HEK293 (cell line): ENCODE results near the gene NUP210.

Experiments used
- TRIM28 ChIP-seq: IDR thresholded peaks from 2 replicates; pipeline ENCODE4 v1.6.1; 2011; ENCODE audit warnings: low read length, control low read depth, borderline replicate concordance
- TSHZ1 ChIP-seq: fragments of 450-650 bp; formaldehyde crosslinking; IDR thresholded peaks from 2 replicates; pipeline ENCODE4 v1.5.1; 2016; ENCODE audit warnings: missing biosample characterization, missing genetic modification characterization, borderline replicate concordance
- ZNF121 ChIP-seq: fragments of 450-650 bp; formaldehyde crosslinking; IDR thresholded peaks from 2 replicates; pipeline ENCODE4 v1.5.1; 2016; ENCODE audit warnings: missing biosample characterization, missing genetic modification characterization
- ZNF146 ChIP-seq: fragments of 450-650 bp; formaldehyde crosslinking; IDR thresholded peaks from 2 replicates; pipeline ENCODE4 v1.5.1; 2016; ENCODE audit warnings: missing biosample characterization, missing genetic modification characterization
- ZNF16 ChIP-seq: fragments of 450-650 bp; formaldehyde crosslinking; IDR thresholded peaks from 2 replicates; pipeline ENCODE4 v1.5.1; 2016; ENCODE audit warnings: low read depth, missing biosample characterization, missing genetic modification characterization
- ZNF214 ChIP-seq: fragments of 450-650 bp; formaldehyde crosslinking; IDR thresholded peaks from 2 replicates; pipeline ENCODE4 v1.5.1; 2017; ENCODE audit warnings: missing biosample characterization, mild to moderate bottlenecking, missing genetic modification characterization, borderline replicate concordance
- ZNF24 ChIP-seq: fragments of 450-650 bp; formaldehyde crosslinking; IDR thresholded peaks from 2 replicates; pipeline ENCODE4 v1.5.1; 2016; ENCODE audit warnings: missing biosample characterization, missing genetic modification characterization
- ZNF335 ChIP-seq: fragments of 450-650 bp; formaldehyde crosslinking; conservative IDR thresholded peaks from 2 replicates; pipeline ENCODE4 v1.5.1; 2016; ENCODE audit warnings: missing biosample characterization, missing genetic modification characterization
- ZNF600 ChIP-seq: fragments of 450-650 bp; formaldehyde crosslinking; IDR thresholded peaks from 2 replicates; pipeline ENCODE4 v1.5.1; 2016; ENCODE audit warnings: missing biosample characterization, missing genetic modification characterization
- ZNF629 ChIP-seq: fragments of 450-650 bp; formaldehyde crosslinking; IDR thresholded peaks from 2 replicates; pipeline ENCODE4 v1.5.1; 2017; ENCODE audit warnings: missing biosample characterization, missing genetic modification characterization
- ZNF792 ChIP-seq: fragments of 450-650 bp; formaldehyde crosslinking; IDR thresholded peaks from 2 replicates; pipeline ENCODE4 v1.5.1; 2016; ENCODE audit warnings: missing biosample characterization, missing genetic modification characterization
- TF ChIP-seq, protein P1 (sequence below): fragments of 450-650 bp; formaldehyde crosslinking; IDR thresholded peaks from 2 replicates; pipeline ENCODE4 v1.5.1; 2016; ENCODE audit warnings: missing biosample characterization, missing genetic modification characterization
- TF ChIP-seq, protein P2 (sequence below): fragments of 450-650 bp; formaldehyde crosslinking; IDR thresholded peaks from 2 replicates; pipeline ENCODE4 v1.5.1; 2016; ENCODE audit warnings: missing biosample characterization, missing genetic modification characterization
- TF ChIP-seq, protein P3 (sequence below): fragments of 450-650 bp; formaldehyde crosslinking; IDR thresholded peaks from 2 replicates; pipeline ENCODE4 v1.5.1; 2016; ENCODE audit warnings: missing biosample characterization, missing genetic modification characterization

DNA sequence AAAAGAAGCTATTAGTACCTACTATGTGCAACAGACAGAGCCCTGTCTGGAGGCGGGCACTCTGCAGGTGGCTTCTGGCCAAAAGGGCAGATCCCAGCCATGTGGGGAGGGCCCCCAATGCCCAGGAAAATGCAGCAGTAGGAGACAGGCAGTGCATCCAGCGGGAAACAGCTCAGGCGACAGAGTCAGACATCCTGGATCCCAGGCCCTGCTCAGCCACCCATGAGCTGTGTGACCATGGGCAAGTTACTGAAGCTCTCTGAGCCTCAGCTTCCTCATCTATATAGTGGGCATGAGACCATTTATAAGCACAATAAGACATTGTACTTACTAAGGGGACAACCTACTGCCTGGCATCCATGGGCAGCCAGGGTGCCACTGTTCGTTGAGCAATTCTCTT lies 25.8 kb downstream of the NUP210 start:
- TF ChIP-seq ZNF121 (tag by site-specific recombination) (no peak), ZNF335 (tag by site-specific recombination) (no peak), ZNF214 (tag by site-specific recombination) (no peak), ZNF24 (tag by site-specific recombination) (no peak), TRIM28 (no peak), ZNF600 (tag by site-specific recombination) (no peak), ZNF146 (no peak), TSHZ1 (tag by site-specific recombination) (no peak), ZNF629 (tag by site-specific recombination) (no peak), ZNF16 (no peak), ZNF792 (tag by site-specific recombination) (no peak)
- TF ChIP-seq, protein P1, sequence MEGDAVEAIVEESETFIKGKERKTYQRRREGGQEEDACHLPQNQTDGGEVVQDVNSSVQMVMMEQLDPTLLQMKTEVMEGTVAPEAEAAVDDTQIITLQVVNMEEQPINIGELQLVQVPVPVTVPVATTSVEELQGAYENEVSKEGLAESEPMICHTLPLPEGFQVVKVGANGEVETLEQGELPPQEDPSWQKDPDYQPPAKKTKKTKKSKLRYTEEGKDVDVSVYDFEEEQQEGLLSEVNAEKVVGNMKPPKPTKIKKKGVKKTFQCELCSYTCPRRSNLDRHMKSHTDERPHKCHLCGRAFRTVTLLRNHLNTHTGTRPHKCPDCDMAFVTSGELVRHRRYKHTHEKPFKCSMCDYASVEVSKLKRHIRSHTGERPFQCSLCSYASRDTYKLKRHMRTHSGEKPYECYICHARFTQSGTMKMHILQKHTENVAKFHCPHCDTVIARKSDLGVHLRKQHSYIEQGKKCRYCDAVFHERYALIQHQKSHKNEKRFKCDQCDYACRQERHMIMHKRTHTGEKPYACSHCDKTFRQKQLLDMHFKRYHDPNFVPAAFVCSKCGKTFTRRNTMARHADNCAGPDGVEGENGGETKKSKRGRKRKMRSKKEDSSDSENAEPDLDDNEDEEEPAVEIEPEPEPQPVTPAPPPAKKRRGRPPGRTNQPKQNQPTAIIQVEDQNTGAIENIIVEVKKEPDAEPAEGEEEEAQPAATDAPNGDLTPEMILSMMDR (tag by site-specific recombination): no peak
- TF ChIP-seq, protein P2, sequence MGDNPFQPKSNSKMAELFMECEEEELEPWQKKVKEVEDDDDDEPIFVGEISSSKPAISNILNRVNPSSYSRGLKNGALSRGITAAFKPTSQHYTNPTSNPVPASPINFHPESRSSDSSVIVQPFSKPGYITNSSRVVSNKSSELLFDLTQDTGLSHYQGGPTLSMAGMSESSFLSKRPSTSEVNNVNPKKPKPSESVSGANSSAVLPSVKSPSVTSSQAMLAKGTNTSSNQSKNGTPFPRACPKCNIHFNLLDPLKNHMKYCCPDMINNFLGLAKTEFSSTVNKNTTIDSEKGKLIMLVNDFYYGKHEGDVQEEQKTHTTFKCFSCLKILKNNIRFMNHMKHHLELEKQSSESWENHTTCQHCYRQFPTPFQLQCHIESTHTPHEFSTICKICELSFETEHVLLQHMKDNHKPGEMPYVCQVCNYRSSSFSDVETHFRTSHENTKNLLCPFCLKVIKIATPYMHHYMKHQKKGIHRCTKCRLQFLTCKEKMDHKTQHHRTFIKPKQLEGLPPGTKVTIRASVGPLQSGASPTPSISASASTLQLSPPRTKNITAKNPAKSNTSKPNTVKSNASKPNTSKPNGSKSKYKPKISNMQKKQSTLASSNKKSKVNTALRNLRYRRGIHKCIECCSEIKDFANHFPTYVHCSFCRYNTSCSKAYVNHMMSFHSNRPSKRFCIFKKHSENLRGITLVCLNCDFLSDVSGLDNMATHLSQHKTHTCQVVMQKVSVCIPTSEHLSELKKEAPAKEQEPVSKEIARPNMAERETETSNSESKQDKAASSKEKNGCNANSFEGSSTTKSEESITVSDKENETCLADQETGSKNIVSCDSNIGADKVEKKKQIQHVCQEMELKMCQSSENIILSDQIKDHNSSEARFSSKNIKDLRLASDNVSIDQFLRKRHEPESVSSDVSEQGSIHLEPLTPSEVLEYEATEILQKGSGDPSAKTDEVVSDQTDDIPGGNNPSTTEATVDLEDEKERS (tag by site-specific recombination): no peak
- TF ChIP-seq, protein P3, sequence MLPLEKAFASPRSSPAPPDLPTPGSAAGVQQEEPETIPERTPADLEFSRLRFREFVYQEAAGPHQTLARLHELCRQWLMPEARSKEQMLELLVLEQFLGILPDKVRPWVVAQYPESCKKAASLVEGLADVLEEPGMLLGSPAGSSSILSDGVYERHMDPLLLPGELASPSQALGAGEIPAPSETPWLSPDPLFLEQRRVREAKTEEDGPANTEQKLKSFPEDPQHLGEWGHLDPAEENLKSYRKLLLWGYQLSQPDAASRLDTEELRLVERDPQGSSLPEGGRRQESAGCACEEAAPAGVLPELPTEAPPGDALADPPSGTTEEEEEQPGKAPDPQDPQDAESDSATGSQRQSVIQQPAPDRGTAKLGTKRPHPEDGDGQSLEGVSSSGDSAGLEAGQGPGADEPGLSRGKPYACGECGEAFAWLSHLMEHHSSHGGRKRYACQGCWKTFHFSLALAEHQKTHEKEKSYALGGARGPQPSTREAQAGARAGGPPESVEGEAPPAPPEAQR: no peak
